ENCODE results near the gene HDGFL2.

HDGFL2 gene

GRCh38 chr19:4521170-4521887 lies 49.2 kb downstream of the HDGFL2 start:
- Mint-ChIP-seq H3K4me3 (no peak overlapping the region), H3K4me1 (peaks cover 11% of the 10 kb centered on the region), H3K27me3 (ENCODE audit: low read depth) (peaks cover 8% of the 10 kb centered on the region), H3K36me3 (ENCODE audit: low read depth) (no peaks in the 10 kb centered on the region), H3K27ac (no peak overlapping the region), H3K9me3 (no peaks in the 10 kb centered on the region)
- TF ChIP-seq CTCF (IDR thresholded peaks at IDR 0.05; ENCODE audit: unreplicated experiment in 3 of 3): no peak

DNA sequence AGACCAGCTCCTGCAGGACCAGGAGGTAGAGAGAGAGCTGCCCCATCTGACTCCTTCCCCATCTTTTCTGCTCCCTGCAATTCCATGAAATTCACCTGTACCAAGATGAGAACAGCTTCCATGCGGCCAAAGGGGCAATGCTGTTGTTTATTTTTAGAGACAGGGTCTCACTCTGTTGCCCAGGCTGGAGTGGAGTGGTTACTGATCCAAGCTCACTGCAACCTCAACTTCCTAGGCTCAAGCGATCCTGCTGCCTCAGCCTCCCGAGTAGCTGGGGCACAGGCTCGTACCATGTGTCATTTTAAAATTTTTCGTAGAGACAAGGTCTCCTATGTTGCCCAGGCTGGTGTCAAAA lies 49.8 kb downstream of the HDGFL2 start:
- TF ChIP-seq CTCF (IDR thresholded peaks at IDR 0.05; ENCODE audit: unreplicated experiment in 3 of 3): no peak
- Mint-ChIP-seq H3K27me3 (ENCODE audit: low read depth) (peaks cover 8% of the 10 kb centered on the region), H3K4me1 (peaks cover 11% of the 10 kb centered on the region), H3K36me3 (ENCODE audit: low read depth) (no peaks in the 10 kb centered on the region), H3K27ac (no peak overlapping the region), H3K9me3 (no peaks in the 10 kb centered on the region), H3K4me3 (no peak overlapping the region)

GRCh38 chr19:4522291-4523002 lies 50.4 kb downstream of the HDGFL2 start:
- Mint-ChIP-seq H3K36me3 (ENCODE audit: low read depth) (no peaks in the 10 kb centered on the region), H3K4me3 (no peak overlapping the region), H3K4me1 (peaks cover 11% of the 10 kb centered on the region), H3K27me3 (ENCODE audit: low read depth) (peaks cover 8% of the 10 kb centered on the region), H3K9me3 (no peaks in the 10 kb centered on the region), H3K27ac (no peak overlapping the region)
- no peak for TF ChIP-seq CTCF (IDR thresholded peaks at IDR 0.05; ENCODE audit: unreplicated experiment in 3 of 3)

- TF ChIP-seq CTCF (IDR thresholded peaks at IDR 0.05; ENCODE audit: unreplicated experiment in 3 of 3): peak; percentile 37 to 52 (median 48)
- H3K4me1 Mint-ChIP-seq: peaks cover 9% of the 10 kb centered on the region
- H3K27me3 Mint-ChIP-seq (ENCODE audit: low read depth): peaks cover 8% of the 10 kb centered on the region
- no peak overlapping the region for H3K27ac Mint-ChIP-seq
- no peaks in the 10 kb centered on the region for H3K9me3 Mint-ChIP-seq
- H3K4me3 Mint-ChIP-seq: no peak overlapping the region
- no peaks in the 10 kb centered on the region for H3K36me3 Mint-ChIP-seq (ENCODE audit: low read depth)
These were observed 51.4 kb downstream of the HDGFL2 start for GRCh38 chr19:4523306-4524110.

- Mint-ChIP-seq H3K36me3 (ENCODE audit: low read depth) (no peaks in the 10 kb centered on the region), H3K27ac (peak overlapping the region in 1 of 3 experiments; percentile 33), H3K4me3 (no peak overlapping the region), H3K4me1 (peaks cover 1% of the 10 kb centered on the region), H3K27me3 (ENCODE audit: low read depth) (peaks cover 8% of the 10 kb centered on the region), H3K9me3 (no peaks in the 10 kb centered on the region)
- TF ChIP-seq CTCF (IDR thresholded peaks at IDR 0.05; ENCODE audit: unreplicated experiment in 3 of 3): peak; percentile 52 to 62 (median 55)
These were observed 52.9 kb downstream of the HDGFL2 start for GRCh38 chr19:4524808-4525562.
